ENCODE measurements around the gene DNAH17.

Gene DNAH17

GRCh38 chr17:78605886-78606285, 28.7 kb upstream of the DNAH17 start:
- DNase-seq, result no peak

GRCh38 chr17:78605429-78605828, 28.2 kb upstream of the DNAH17 start:
- DNase-seq, result no peak

GRCh38 chr17:78602246-78602645, 25.1 kb upstream of the DNAH17 start:
- no peak for DNase-seq

GRCh38 chr17:78601577-78602190, 24.5 kb upstream of the DNAH17 start:
- no peak for DNase-seq

- DNase-seq, result no peak
Observed at GRCh38 chr17:78600181-78600721, 23.1 kb upstream of the DNAH17 start.

GRCh38 chr17:78599419-78599818, 22.2 kb upstream of the DNAH17 start:
- DNase-seq, result no peak

GRCh38 chr17:78598013-78598471, 20.8 kb upstream of the DNAH17 start:
- DNase-seq, result no peak

- DNase-seq, result no peak
Observed at GRCh38 chr17:78596871-78597764, 19.9 kb upstream of the DNAH17 start.

GRCh38 chr17:78595135-78595810, 18.1 kb upstream of the DNAH17 start:
- no peak for DNase-seq

- DNase-seq, result no peak
Observed at GRCh38 chr17:78592991-78593329, 15.8 kb upstream of the DNAH17 start.

GRCh38 chr17:78591263-78591671, 14.1 kb upstream of the DNAH17 start:
- DNase-seq, result no peak

GRCh38 chr17:78589885-78590284, 12.7 kb upstream of the DNAH17 start:
- DNase-seq, result no peak

- DNase-seq, result no peak
Observed at GRCh38 chr17:78589031-78589675, 12.0 kb upstream of the DNAH17 start.

GRCh38 chr17:78588258-78589030, 11.2 kb upstream of the DNAH17 start:
- DNase-seq, result no peak

- no peak for DNase-seq
Observed at GRCh38 chr17:78585006-78585630, 7.9 kb upstream of the DNAH17 start.

GRCh38 chr17:78583091-78583490, 5.9 kb upstream of the DNAH17 start:
- DNase-seq, result no peak

- DNase-seq, result no peak
Observed at GRCh38 chr17:78581304-78581703, 4.1 kb upstream of the DNAH17 start.

GRCh38 chr17:78580277-78580804, 3.1 kb upstream of the DNAH17 start:
- no peak for DNase-seq

GRCh38 chr17:78576389-78577112, 645 bp downstream of the DNAH17 start:
- DNase-seq, result no peak

- DNase-seq, result no peak
Observed at GRCh38 chr17:78575899-78576298, 1.3 kb downstream of the DNAH17 start.

GRCh38 chr17:78575340-78575739, 1.9 kb downstream of the DNAH17 start:
- DNase-seq, result no peak

Data from activated T-cell treated with anti-CD3 and anti-CD28 coated beads, Interleukin-2, amount 50 U/mL, for 1 hour (primary cell).